OCI-LY7 (cell line): ENCODE data around the gene WEE1.

Experiments
- CTCF ChIP-seq: fragments of 200-600 bp; sonication (generic); conservative IDR thresholded peaks from 2 replicates; pipeline ENCODE4 v1.5.1; 2014; ENCODE audit warnings: mild to moderate bottlenecking, antibody characterized with exemption, low read length, moderate library complexity, mixed read lengths
- EZH2phosphoT487 ChIP-seq: fragments of 200-600 bp; sonication (generic); IDR thresholded peaks from 2 replicates; pipeline ENCODE4 v1.6.1; 2018; ENCODE audit warnings: low read depth, borderline replicate concordance, mild to moderate bottlenecking, mixed run types, antibody characterized with exemption, low read length, moderate library complexity, mixed read lengths

GRCh38 chr11:9527481-9528135, 45.9 kb upstream of the WEE1 start:
- TF ChIP-seq CTCF (no peak), EZH2phosphoT487 (no peak)
